Measurements from ENCODE around the gene AP3S1. TPM values are rescaled to one million over a fixed set of nuclear protein-coding genes. Genes with fewer than 3 reads are reported as not detected.

AP3S1 gene
- total and polyA plus RNA-seq, 2 of the 13 experiments (the other 11 are each of a cell fraction or from before 2014, with no cell fraction given) = 50.5 to 85.9 TPM

DNA sequence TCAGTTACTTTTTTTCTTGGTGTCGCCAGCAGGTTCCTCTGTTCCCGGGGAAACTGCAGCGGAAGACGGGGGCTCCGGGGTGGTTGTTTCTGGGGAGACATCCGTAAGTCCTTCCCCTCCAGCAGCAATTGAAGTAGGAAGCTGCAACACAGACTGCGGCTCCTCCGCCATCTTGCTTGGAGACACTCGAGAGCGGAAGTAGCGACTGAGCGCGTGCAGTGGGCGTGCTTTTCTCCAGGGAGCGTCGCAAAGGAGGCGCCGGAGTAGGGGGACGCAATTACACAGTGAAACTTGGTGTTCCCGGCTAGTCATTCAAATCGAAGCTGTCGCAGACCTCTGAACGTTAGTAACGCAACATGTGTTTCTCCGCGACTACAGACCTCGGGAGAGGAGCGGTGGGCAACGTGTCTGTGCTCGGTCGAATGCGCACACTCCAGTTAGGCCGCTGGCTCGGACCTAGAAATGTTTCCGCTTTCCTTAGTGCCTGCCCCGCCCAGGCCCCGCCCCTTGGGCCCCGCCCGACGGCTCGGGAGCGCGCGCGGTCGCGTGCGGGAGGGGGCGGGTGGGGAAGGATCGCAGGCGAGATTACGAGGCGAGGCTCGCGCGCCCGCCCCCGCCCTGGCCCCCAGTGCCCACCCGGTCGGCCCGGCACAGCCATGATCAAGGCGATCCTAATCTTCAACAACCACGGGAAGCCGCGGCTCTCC is at the start of gene AP3S1, which contains the start of gene ATG12 (continued):
- TF ChIP-seq GMEB2 (CRISPR knock-in tag; IDR thresholded peaks at IDR 0.05; ENCODE audit: low read depth) (peak; percentile 50; the same call in 1 of the 2 replicates), HDAC2 (CRISPR knock-in tag; IDR thresholded peaks at IDR 0.05) (peak; percentile 63; the same call in 1 of the 2 replicates), GTF3A (CRISPR knock-in tag; conservative IDR thresholded peaks at IDR 0.05) (no peak), NBN (conservative IDR thresholded peaks at IDR 0.05) (no peak), AGO1 (IDR thresholded peaks at IDR 0.05; ENCODE audit: low read depth, low read length, poor library complexity, severe bottlenecking) (no peak), RELA (CRISPR knock-in tag; IDR thresholded peaks at IDR 0.05) (no peak), HNF4A (CRISPR knock-in tag; IDR thresholded peaks at IDR 0.05) (no peak), RNF2 (conservative IDR thresholded peaks at IDR 0.05; ENCODE audit: low read depth) (peak; percentile 97), ZNF253 (CRISPR knock-in tag; IDR thresholded peaks at IDR 0.05; ENCODE audit: borderline replicate concordance) (peak; percentile 86; the same call in 1 of the 2 replicates), NFE2 (CRISPR knock-in tag; IDR thresholded peaks at IDR 0.05) (peak; percentile 43; the same call in 1 of the 2 replicates), MYNN (CRISPR knock-in tag; IDR thresholded peaks at IDR 0.05; ENCODE audit: low read depth) (peak; percentile 87), ZNF414 (CRISPR knock-in tag; IDR thresholded peaks at IDR 0.05) (0 out of 2 replicates have a peak, but pooled peaks have one; percentile 73)
- TF ChIP-seq, protein P1, sequence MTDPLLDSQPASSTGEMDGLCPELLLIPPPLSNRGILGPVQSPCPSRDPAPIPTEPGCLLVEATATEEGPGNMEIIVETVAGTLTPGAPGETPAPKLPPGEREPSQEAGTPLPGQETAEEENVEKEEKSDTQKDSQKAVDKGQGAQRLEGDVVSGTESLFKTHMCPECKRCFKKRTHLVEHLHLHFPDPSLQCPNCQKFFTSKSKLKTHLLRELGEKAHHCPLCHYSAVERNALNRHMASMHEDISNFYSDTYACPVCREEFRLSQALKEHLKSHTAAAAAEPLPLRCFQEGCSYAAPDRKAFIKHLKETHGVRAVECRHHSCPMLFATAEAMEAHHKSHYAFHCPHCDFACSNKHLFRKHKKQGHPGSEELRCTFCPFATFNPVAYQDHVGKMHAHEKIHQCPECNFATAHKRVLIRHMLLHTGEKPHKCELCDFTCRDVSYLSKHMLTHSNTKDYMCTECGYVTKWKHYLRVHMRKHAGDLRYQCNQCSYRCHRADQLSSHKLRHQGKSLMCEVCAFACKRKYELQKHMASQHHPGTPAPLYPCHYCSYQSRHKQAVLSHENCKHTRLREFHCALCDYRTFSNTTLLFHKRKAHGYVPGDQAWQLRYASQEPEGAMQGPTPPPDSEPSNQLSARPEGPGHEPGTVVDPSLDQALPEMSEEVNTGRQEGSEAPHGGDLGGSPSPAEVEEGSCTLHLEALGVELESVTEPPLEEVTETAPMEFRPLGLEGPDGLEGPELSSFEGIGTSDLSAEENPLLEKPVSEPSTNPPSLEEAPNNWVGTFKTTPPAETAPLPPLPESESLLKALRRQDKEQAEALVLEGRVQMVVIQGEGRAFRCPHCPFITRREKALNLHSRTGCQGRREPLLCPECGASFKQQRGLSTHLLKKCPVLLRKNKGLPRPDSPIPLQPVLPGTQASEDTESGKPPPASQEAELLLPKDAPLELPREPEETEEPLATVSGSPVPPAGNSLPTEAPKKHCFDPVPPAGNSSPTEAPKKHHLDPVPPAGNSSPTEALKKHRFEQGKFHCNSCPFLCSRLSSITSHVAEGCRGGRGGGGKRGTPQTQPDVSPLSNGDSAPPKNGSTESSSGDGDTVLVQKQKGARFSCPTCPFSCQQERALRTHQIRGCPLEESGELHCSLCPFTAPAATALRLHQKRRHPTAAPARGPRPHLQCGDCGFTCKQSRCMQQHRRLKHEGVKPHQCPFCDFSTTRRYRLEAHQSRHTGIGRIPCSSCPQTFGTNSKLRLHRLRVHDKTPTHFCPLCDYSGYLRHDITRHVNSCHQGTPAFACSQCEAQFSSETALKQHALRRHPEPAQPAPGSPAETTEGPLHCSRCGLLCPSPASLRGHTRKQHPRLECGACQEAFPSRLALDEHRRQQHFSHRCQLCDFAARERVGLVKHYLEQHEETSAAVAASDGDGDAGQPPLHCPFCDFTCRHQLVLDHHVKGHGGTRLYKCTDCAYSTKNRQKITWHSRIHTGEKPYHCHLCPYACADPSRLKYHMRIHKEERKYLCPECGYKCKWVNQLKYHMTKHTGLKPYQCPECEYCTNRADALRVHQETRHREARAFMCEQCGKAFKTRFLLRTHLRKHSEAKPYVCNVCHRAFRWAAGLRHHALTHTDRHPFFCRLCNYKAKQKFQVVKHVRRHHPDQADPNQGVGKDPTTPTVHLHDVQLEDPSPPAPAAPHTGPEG (CRISPR knock-in tag; IDR thresholded peaks at IDR 0.05) = no peak; the same call in none of the 2 replicates
- TF ChIP-seq, protein P2, sequence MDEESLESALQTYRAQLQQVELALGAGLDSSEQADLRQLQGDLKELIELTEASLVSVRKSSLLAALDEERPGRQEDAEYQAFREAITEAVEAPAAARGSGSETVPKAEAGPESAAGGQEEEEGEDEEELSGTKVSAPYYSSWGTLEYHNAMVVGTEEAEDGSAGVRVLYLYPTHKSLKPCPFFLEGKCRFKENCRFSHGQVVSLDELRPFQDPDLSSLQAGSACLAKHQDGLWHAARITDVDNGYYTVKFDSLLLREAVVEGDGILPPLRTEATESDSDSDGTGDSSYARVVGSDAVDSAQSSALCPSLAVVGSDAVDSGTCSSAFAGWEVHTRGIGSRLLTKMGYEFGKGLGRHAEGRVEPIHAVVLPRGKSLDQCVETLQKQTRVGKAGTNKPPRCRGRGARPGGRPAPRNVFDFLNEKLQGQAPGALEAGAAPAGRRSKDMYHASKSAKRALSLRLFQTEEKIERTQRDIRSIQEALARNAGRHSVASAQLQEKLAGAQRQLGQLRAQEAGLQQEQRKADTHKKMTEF (CRISPR knock-in tag; IDR thresholded peaks at IDR 0.05) = peak; percentile 94
- TF ChIP-seq, protein P3, sequence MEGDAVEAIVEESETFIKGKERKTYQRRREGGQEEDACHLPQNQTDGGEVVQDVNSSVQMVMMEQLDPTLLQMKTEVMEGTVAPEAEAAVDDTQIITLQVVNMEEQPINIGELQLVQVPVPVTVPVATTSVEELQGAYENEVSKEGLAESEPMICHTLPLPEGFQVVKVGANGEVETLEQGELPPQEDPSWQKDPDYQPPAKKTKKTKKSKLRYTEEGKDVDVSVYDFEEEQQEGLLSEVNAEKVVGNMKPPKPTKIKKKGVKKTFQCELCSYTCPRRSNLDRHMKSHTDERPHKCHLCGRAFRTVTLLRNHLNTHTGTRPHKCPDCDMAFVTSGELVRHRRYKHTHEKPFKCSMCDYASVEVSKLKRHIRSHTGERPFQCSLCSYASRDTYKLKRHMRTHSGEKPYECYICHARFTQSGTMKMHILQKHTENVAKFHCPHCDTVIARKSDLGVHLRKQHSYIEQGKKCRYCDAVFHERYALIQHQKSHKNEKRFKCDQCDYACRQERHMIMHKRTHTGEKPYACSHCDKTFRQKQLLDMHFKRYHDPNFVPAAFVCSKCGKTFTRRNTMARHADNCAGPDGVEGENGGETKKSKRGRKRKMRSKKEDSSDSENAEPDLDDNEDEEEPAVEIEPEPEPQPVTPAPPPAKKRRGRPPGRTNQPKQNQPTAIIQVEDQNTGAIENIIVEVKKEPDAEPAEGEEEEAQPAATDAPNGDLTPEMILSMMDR (CRISPR knock-in tag; IDR thresholded peaks at IDR 0.05) = 0 out of 2 replicates have a peak, but pooled peaks have one; percentile 10

Data from HepG2 (cell line).